Right lobe of liver (tissue), 6 donors: ENCODE results near the gene CD248. TPM values are rescaled to one million over a fixed set of nuclear protein-coding genes. Genes with fewer than 3 reads are reported as not detected.
"Not testable (repeated sequence)": the region's sequence is repeated elsewhere in the genome, so short reads cannot be mapped to it uniquely, and the experiment has no call there.

Experiments
- ATAC-seq, 4 donors: fragments of 200-7000 bp; cut with Tn5 transposase; one replicate each; pipeline ENCODE4 v1.9.1; 2020; ENCODE audit warnings: mild to moderate bottlenecking in 4 of 4, moderate library complexity in 4 of 4
- DNase-seq, 3 donors: peaks; one replicate each; pipeline ENCODE4 v3.0.0-alpha.2; 2020
- H3K27ac ChIP-seq, 3 donors: fragments of 200-600 bp; one replicate each; pipeline ENCODE4 v1.8.0; 2022
- H3K27me3 ChIP-seq, 2 donors: fragments of 200-600 bp; one replicate each; pipeline ENCODE4 v1.8.0; 2022
- H3K36me3 ChIP-seq, 4 donors: fragments of 200-600 bp; sonication (generic) in 1 of 4; one replicate each; pipeline versions ENCODE4 v1.5.1 to v1.8.0; 2017 to 2022; ENCODE audit warnings: control low read depth in 1 of 4
- H3K4me1 ChIP-seq, 4 donors: fragments of 200-600 bp; sonication (generic) in 1 of 4; one replicate each; pipeline versions ENCODE4 v1.5.1 to v1.8.0; 2017 to 2022; ENCODE audit warnings: control low read depth in 1 of 4
- H3K4me3 ChIP-seq, 3 donors: fragments of 200-600 bp; one replicate each; pipeline ENCODE4 v1.8.0; 2022
- H3K9me3 ChIP-seq, 4 donors: fragments of 200-600 bp; sonication (generic) in 1 of 4; one replicate each; pipeline versions ENCODE4 v1.5.1 to v1.8.0; 2017 to 2022; ENCODE audit warnings: control low read depth in 1 of 4
- POLR2A ChIP-seq: fragments of 450-650 bp; IDR thresholded peaks from one replicate; pipeline ENCODE4 v1.6.1; 2017; ENCODE audit warnings: antibody characterized with exemption, mild to moderate bottlenecking
- WGBS: methylation state at CpG from one replicate; pipeline ENCODE4 v1.1.6; 2018; ENCODE audit warnings: low coverage, low lambda C conversion rate; ENCODE audit not compliant: insufficient coverage; ENCODE audit errors: missing lambda C conversion rate; 5-methylcytosine and 5-hydroxymethylcytosine counted together
- intact Hi-C, 2 donors: fragments of 100-400 bp; cut with DNase I; formaldehyde crosslinking; loops; one replicate each; pipeline versions ENCODE4 v1.11.2 to v1.14.1; 2022
- total RNA-seq, 6 experiments: library from RNA; depleted of rRNA in 2 of 6; stranded (reverse); fragments of >200 nt in 2 of 6; fragmentation: NEBNext Ultra II Directional in 3 of 6; extraction: Animal tissue kit (Norgen Biotek cat#: 25700) in 3 of 6; gene quantifications; one replicate each; pipeline versions ENCODE4 v1.1.0 to v1.2.4, GENCODE V29; 2016 to 2023
- TF ChIP-seq, protein P1 (sequence below), 4 donors: fragments of 200-600 bp in 3 of 4; fragments of 450-650 bp in 1 of 4; IDR thresholded peaks; one replicate each; pipeline versions ENCODE4 v1.5.1 to v1.8.0; 2016 to 2022; ENCODE audit warnings: antibody characterized with exemption in 4 of 4, mild to moderate bottlenecking in 2 of 4
- donor health status: DM: no; HTN: yes; CAD: no.
- donor health status: DM: no; HTN: no; CAD: no.
- donor health status: DM: no; HTN: no; CAD: no.
- donor health status: DM: no; HTN: yes; CAD: no.
- donor health status: DM: no; HTN: yes; CAD: no.

Gene CD248
- total RNA-seq, 6 experiments from 2014 or later, result 0.37 to 3.2 (median 0.94) TPM

- DNase-seq (no peak), ATAC-seq (no peak)
- Histone ChIP-seq H3K4me3 (no peak overlapping the region), H3K27me3 (no peaks in the 10 kb centered on the region), H3K9me3 (no peaks in the 10 kb centered on the region), H3K36me3 (peaks cover under 1 to 24% (median 12%) of the 10 kb centered on the region in 4 donors), H3K4me1 (peaks cover 0 to 5% (median 0%) of the 10 kb centered on the region in 4 donors), H3K27ac (no peak overlapping the region)
- 0% methylated on average over 9 of the region's 45 CpGs for WGBS
- intact Hi-C loops, result no loop called here
- TF ChIP-seq POLR2A, result no peak
- TF ChIP-seq, protein P1, sequence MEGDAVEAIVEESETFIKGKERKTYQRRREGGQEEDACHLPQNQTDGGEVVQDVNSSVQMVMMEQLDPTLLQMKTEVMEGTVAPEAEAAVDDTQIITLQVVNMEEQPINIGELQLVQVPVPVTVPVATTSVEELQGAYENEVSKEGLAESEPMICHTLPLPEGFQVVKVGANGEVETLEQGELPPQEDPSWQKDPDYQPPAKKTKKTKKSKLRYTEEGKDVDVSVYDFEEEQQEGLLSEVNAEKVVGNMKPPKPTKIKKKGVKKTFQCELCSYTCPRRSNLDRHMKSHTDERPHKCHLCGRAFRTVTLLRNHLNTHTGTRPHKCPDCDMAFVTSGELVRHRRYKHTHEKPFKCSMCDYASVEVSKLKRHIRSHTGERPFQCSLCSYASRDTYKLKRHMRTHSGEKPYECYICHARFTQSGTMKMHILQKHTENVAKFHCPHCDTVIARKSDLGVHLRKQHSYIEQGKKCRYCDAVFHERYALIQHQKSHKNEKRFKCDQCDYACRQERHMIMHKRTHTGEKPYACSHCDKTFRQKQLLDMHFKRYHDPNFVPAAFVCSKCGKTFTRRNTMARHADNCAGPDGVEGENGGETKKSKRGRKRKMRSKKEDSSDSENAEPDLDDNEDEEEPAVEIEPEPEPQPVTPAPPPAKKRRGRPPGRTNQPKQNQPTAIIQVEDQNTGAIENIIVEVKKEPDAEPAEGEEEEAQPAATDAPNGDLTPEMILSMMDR (IDR thresholded peaks at IDR 0.05), result no peak
Observed at GRCh38 chr11:66278363-66279091, 38.3 kb downstream of the CD248 start.

GRCh38 chr11:66277471-66278362, 39.1 kb downstream of the CD248 start, which contains the start of gene CNIH2:
Gene CNIH2 (plus strand): TSS chr11:66278175. CDS start chr11:66278457, 282 bp downstream.
- TF ChIP-seq POLR2A, result peak; percentile 15
- TF ChIP-seq, protein P1 (IDR thresholded peaks at IDR 0.05), result no peak
- intact Hi-C loops, result no loop called here
- no peaks in the 10 kb centered on the region for H3K27me3 ChIP-seq
- H3K4me1 ChIP-seq, result peaks cover 0 to 5% (median 0%) of the 10 kb centered on the region in 4 donors
- H3K27ac ChIP-seq, result no peak within 1 kb of the TSS
- DNase-seq, result peak in 2 of 3 donors; percentile 55 to 64
- peak; percentile 26 to 53 (median 51) for ATAC-seq
- H3K9me3 ChIP-seq, result no peaks in the 10 kb centered on the region
- H3K36me3 ChIP-seq, result peaks cover 8 to 32% (median 16%) of the 10 kb centered on the region in 4 donors
- WGBS, result 33% methylated on average over 1 of the region's 84 CpGs
- H3K4me3 ChIP-seq, result peak within 1 kb of the TSS in 2 of 3 donors; percentile 23 to 37

DNA sequence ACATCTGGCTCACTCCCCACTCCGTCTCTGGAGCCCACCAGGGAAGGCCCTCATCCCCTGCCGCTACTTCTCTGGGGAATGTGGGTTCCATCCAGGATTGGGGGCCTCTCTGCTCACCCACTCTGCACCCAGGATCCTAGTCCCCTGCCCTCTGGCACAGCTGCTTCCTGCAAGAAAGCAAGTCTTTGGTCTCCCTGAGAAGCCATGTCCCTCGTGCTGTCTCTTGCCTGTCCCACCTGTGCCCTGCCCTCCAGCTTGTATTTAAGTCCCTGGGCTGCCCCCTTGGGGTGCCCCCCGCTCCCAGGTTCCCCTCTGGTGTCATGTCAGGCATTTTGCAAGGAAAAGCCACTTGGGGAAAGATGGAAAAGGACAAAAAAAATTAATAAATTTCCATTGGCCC, 39.8 kb downstream of the CD248 start:
- H3K4me3 ChIP-seq, H3K27ac ChIP-seq, H3K27me3 ChIP-seq, H3K9me3 ChIP-seq, H3K4me1 ChIP-seq, DNase-seq, ATAC-seq, intact Hi-C loops: not testable (repeated sequence)
- WGBS, result 0% methylated on average over 1 of the region's 4 CpGs
- peaks cover 8 to 38% (median 23%) of the 10 kb centered on the region in 4 donors for H3K36me3 ChIP-seq

DNA sequence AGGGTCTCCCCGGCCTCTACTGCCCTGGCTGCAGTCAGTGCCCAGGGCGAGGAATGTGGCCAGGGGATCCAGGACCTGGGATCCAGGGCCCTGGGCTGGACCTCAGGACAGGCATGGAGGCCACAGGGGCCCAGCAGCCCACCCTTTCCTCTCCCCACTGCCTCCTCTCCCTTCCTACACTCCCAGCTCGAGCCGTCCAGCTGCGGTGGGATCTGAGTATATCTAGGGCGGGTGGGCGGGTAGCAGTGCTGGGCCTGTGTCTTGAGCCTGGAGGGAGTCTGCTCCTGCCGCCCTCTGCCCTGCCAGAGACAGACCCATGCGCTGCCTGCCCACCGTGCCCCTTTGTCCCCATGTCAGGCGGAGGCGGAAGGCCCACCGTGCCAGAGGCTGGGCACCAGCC, 40.2 kb downstream of the CD248 start:
- ATAC-seq, H3K27ac ChIP-seq, intact Hi-C loops, H3K4me1 ChIP-seq, DNase-seq, H3K4me3 ChIP-seq, H3K27me3 ChIP-seq, H3K9me3 ChIP-seq: not testable (repeated sequence)
- H3K36me3 ChIP-seq, result peaks cover 8 to 42% (median 25%) of the 10 kb centered on the region in 4 donors
- 77% methylated on average over 9 of the region's 13 CpGs for WGBS

GRCh38 chr11:66275984-66276612, 40.7 kb downstream of the CD248 start:
- TF ChIP-seq, protein P1 (IDR thresholded peaks at IDR 0.05), result no peak
- TF ChIP-seq POLR2A, result no peak
- Histone ChIP-seq H3K27ac (no peak overlapping the region), H3K4me1 (peaks cover 0 to 5% (median 0%) of the 10 kb centered on the region in 4 donors), H3K9me3 (no peaks in the 10 kb centered on the region), H3K27me3 (no peaks in the 10 kb centered on the region), H3K4me3 (no peak overlapping the region), H3K36me3 (peaks cover 8 to 42% (median 25%) of the 10 kb centered on the region in 4 donors)
- no peak for ATAC-seq
- no peak for DNase-seq
- intact Hi-C loops, result no loop called here
- 95% methylated on average over 7 of the region's 14 CpGs for WGBS
